Hypothalamus (tissue), 51 donors: ENCODE results near the gene LAMC2.
"Not testable (repeated sequence)": the region's sequence is repeated elsewhere in the genome, so short reads cannot be mapped to it uniquely, and the experiment has no call there.

Experiments used
- DNase-seq, 51 donors: peaks; one replicate each; lab custom pipeline; 2025; lab: John Stamatoyannopoulos, UW

LAMC2 gene

DNA sequence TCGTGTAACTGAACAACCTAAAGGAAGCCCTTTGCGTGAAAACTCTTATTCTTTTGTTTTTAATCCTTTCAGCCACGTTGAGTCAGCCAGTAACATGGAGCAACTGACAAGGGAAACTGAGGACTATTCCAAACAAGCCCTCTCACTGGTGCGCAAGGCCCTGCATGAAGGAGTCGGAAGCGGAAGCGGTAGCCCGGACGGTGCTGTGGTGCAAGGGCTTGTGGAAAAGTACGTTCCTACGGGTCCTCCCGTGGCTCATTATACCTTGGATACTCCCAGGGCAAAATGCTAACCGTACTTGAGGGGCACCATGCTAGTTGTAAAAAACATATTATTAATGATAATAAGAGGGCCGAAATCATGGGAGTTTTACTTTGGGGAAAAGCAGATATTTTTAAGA is 49.4 kb downstream of the LAMC2 start:
- DNase-seq = no peak

DNA sequence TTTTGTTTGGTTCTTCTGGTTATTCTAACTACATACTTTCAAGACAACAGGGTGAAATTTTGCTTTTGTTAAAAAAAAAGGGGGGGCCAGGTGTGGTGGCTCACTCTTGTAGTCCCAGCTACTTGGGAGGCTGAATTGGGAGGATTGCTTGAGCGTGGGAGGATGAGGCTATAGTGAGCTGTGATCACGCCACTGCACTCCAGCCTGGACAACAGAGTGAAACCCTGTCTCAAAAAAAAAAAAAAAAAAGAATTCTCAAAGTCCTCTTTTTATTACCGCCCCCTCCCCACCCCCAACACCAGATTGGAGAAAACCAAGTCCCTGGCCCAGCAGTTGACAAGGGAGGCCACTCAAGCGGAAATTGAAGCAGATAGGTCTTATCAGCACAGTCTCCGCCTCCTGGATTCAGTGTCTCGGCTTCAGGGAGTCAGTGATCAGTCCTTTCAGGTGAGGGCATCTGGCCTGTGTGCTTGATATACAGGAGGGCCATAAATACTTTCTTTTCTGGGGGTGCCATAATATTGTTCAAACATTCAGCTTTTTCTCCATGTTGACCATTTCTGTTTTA is 50.2 kb downstream of the LAMC2 start:
- no peak for DNase-seq

DNA sequence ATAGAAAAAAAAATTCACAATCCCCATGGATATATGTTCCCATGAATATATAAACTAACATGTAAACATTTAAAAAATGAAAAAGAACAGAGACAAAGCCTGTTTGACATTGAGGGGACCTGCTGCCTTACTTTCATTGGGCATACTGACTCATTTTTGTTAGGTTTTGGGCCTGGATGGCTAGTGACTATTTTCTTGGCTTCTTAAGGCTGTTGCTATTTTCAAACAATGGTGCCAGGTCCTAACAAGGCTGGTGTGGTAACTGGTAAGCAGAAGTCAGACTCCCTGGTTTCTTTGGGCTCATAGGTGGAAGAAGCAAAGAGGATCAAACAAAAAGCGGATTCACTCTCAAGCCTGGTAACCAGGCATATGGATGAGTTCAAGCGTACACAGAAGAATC is 51.0 kb downstream of the LAMC2 start:
- no peak for DNase-seq

GRCh38 chr1:183238071-183238470 is 52.0 kb downstream of the LAMC2 start:
- DNase-seq = no peak

GRCh38 chr1:183239220-183239742 is 53.2 kb downstream of the LAMC2 start:
- DNase-seq = no peak

DNA sequence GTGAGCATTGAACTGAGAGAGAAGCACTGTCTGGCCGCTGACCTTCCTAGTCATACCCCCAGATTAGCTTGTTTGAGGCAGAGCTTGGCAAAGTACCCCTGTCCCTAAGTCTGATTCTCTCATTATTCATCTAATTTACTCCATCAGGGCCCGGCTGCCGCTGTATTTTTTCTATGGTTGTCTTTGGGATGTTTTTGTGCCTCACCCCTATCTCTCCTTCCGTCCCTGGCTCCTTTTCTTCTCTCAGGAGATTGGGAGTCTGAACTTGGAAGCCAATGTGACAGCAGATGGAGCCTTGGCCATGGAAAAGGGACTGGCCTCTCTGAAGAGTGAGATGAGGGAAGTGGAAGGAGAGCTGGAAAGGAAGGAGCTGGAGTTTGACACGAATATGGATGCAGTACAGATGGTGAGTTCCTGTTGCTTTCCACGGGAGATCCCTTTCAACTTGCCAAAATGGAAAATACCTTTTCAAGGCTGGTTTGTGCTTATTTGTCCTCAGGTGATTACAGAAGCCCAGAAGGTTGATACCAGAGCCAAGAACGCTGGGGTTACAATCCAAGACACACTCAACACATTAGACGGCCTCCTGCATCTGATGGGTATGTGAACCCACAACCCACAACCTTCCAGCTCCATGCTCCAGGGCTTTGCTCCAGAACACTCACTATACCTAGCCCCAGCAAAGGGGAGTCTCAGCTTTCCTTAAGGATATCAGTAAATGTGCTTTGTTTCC is 53.9 kb downstream of the LAMC2 start:
- no peak for DNase-seq

DNA sequence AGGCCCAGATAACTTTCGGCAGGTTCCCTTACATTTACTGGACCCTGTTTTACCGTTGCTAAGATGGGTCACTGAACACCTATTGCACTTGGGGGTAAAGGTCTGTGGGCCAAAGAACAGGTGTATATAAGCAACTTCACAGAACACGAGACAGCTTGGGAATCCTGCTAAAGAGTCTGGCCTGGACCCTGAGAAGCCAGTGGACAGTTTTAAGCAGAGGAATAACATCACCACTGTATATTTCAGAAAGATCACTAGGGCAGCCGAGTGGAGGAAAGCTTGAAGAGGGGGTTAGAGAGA is 54.4 kb downstream of the LAMC2 start:
- DNase-seq = no peak

DNA sequence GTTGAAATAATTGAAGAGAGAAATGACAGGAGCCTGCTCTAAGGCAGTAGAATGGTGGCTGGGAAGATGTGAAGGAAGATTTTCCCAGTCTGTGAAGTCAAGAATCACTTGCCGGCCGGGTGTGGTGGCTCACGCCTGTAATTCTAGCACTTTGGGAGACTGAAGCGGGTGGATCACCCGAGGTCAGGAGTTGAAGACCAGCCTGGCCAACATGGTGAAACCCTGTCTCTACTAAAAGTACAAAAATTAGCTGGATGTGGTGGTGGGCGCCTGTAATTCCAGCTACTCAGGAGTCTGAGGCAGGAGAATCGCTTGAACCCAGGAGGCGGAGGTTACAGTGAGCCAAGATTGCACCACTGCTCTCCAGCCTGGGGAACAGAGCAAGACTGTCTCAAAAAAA is 54.8 kb downstream of the LAMC2 start:
- DNase-seq = not testable (repeated sequence)

- DNase-seq = no peak
Measured at GRCh38 chr1:183241471-183241870, 55.4 kb downstream of the LAMC2 start.

DNA sequence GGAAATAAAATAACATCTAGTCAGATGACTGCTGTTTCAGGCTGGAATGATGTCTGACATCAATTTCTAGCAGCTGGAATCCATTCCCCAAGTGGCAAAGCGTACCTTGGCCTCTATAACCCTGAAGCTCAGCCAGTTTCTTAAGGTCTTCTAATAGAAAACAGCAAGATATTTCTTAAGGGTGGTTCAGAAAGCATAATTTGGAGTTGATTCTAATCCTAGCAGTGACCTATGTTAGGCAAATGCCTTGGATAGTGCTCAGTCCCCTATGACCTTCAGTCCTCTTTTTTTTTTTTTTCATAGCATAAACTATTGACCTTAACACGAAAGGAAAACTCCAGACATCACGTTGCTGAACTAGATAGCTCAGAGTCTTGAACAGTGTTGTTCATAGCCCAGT is 56.5 kb downstream of the LAMC2 start:
- DNase-seq = no peak

DNA sequence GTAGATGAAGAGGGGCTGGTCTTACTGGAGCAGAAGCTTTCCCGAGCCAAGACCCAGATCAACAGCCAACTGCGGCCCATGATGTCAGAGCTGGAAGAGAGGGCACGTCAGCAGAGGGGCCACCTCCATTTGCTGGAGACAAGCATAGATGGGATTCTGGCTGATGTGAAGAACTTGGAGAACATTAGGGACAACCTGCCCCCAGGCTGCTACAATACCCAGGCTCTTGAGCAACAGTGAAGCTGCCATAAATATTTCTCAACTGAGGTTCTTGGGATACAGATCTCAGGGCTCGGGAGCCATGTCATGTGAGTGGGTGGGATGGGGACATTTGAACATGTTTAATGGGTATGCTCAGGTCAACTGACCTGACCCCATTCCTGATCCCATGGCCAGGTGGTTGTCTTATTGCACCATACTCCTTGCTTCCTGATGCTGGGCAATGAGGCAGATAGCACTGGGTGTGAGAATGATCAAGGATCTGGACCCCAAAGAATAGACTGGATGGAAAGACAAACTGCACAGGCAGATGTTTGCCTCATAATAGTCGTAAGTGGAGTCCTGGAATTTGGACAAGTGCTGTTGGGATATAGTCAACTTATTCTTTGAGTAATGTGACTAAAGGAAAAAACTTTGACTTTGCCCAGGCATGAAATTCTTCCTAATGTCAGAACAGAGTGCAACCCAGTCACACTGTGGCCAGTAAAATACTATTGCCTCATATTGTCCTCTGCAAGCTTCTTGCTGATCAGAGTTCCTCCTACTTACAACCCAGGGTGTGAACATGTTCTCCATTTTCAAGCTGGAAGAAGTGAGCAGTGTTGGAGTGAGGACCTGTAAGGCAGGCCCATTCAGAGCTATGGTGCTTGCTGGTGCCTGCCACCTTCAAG is 57.3 kb downstream of the LAMC2 start:
- DNase-seq = no peak

GRCh38 chr1:183244466-183244865 is 58.4 kb downstream of the LAMC2 start:
- no peak for DNase-seq

GRCh38 chr1:183245357-183245756 is 59.3 kb downstream of the LAMC2 start:
- DNase-seq = no peak

DNA sequence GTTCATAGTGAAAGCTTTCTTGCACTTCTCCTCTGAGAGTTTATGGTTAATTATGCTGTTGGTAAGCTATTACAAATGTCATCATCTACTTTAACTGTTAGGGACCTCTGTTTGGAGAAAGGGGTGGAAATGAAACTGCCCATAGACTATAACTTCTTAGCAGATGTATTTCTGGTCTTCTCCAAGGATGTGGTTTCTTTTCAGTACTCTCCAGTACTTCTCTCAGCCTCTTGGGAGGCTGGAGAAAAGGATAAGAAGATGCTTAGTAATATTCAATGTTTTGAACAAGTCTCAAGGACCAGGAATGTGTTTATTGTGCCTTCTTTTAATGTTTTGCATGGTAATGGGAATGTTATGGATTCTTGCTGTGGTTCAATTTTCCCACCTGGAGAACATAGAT is 60.4 kb downstream of the LAMC2 start:
- no peak for DNase-seq

- DNase-seq = no peak
Measured at GRCh38 chr1:183247066-183247465, 61.0 kb downstream of the LAMC2 start.

DNA sequence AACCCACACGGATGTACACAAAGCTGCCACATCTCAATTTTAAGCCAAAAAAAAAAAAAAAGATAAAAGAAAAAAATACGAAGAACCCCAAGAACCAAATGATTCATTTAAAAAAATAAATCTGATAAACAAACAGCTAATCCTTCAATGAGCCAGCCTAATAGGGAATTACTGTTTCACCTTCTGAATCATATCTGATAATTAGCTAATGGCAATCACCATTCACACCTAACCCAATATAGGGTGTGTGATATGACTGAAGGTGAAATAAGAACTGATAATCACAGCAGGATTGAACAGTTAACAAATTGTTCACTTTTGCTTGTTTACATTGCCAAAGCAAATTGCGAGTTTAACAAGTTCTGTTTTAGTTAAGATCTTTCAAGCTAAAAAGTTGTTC is 61.4 kb downstream of the LAMC2 start:
- no peak for DNase-seq

DNA sequence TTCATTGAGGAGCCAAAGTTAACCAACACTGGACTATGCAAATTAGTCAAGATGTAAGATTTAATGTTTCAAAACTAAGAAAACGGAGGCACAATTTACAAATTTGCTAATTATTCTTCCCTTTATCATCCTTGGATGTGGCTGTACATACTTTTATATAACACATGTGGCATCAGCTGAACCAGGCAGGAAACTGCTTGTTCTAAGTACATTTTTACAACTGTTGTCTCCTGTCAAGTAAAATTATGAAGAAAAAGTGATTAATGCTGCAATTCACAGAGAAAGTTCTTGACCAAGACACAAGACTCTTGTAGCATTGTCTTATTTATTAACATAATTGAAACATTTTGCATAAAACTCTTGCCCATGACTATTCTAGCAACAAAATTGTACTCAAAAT is 61.9 kb downstream of the LAMC2 start:
- no peak for DNase-seq

- DNase-seq = no peak
Measured at GRCh38 chr1:183248989-183249691, 63.1 kb downstream of the LAMC2 start.

DNA sequence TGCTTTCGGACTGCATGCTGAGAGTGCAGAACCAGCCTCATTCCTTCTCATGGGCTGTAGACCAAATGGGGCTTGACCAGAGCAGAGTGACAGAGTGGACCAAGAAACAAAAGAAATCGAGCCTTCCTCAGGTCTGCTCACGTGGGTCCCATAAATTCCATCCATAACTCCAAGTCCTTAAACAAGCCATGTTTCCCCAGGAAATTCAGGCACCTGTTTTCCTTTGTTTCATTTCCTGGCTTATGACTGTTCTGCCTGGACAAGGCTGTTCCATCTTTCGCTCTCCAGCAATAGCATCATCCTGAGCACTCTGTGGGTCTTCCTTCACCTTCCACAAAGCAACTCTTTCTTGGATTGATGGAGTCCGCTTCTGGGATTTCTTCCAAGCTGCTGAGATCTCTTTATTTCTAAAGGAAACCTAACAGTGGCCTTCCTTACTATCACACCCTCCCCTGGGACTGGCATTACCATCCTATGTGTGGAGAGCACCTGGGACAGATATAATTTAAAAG is 63.9 kb downstream of the LAMC2 start:
- no peak for DNase-seq

GRCh38 chr1:183251101-183251958 is 65.3 kb downstream of the LAMC2 start:
- no peak for DNase-seq
